HAP-1 (cell line): ENCODE results near the gene PLBD2.

Source experiments
- DNase-seq, 2 experiments: peaks; one replicate each; pipeline ENCODE4 v3.0.0-alpha.2; 2016 to 2020; ENCODE audit warnings: low spot score in 2 of 2
- H3K27me3 ChIP-seq: fragments of 250-450 bp; sonication (Bioruptor Pico); 2 replicates; pipeline ENCODE4 v1.5.1; 2020; ENCODE audit warnings: low read depth, mild to moderate bottlenecking, moderate library complexity
- H3K36me3 ChIP-seq: fragments of 250-450 bp; sonication (Bioruptor Pico); replicated peaks from 2 replicates; pipeline ENCODE4 v1.5.1; 2020; ENCODE audit warnings: mild to moderate bottlenecking
- H3K4me1 ChIP-seq: fragments of 250-450 bp; sonication (Bioruptor Pico); 2 replicates; pipeline ENCODE4 v1.5.1; 2020; ENCODE audit warnings: mild to moderate bottlenecking
- H3K4me3 ChIP-seq: fragments of 250-450 bp; sonication (Bioruptor Pico); 2 replicates; pipeline ENCODE4 v1.5.1; 2020; ENCODE audit warnings: mild to moderate bottlenecking, moderate library complexity
- H3K9me3 ChIP-seq: fragments of 250-450 bp; sonication (Bioruptor Pico); 2 replicates; pipeline ENCODE4 v1.5.1; 2020; ENCODE audit warnings: mild to moderate bottlenecking, moderate library complexity
- in situ Hi-C: fragments of 300-500 bp; cut with MboI; formaldehyde crosslinking; loops from 3 replicates; pipeline ENCODE4 v1.14.3; 2020; ENCODE audit warnings: low sequenced_read_pairs, inconsistent platforms, mixed read lengths

Gene PLBD2

DNA sequence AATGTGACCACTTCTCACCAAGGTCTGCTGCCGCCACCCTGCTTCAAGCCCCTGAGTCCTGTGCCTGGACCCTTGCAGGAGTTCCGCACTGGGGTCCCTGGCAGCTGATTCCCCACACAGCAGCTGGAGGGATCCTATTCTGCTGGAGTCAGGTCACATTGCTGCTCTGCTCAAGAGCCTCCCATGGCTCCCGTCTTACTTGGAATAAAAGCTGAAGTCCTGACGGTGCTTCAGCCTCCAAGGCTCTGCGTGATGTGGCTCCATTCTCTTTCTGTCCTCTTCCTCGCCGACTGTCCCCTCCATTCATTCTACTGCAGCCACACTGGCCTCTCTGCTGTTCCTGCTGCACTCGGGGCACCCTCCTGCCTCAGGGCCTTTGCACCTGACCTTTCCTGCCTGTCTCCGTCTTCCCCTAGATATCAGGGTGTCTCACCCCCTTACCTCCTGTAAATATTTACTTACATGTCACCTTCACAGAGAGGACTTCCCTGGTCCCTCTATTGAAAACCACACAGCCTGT, 56.2 kb downstream of the PLBD2 start:
- no peak overlapping the region for H3K4me3 ChIP-seq
- no peaks in the 10 kb centered on the region for H3K27me3 ChIP-seq
- H3K9me3 ChIP-seq, result no peaks in the 10 kb centered on the region
- peaks cover 5% of the 10 kb centered on the region; the same call in 1 of the 2 replicates for H3K4me1 ChIP-seq
- in situ Hi-C loops, result no loop called here
- DNase-seq, result no peak
- no peaks in the 10 kb centered on the region for H3K36me3 ChIP-seq

DNA sequence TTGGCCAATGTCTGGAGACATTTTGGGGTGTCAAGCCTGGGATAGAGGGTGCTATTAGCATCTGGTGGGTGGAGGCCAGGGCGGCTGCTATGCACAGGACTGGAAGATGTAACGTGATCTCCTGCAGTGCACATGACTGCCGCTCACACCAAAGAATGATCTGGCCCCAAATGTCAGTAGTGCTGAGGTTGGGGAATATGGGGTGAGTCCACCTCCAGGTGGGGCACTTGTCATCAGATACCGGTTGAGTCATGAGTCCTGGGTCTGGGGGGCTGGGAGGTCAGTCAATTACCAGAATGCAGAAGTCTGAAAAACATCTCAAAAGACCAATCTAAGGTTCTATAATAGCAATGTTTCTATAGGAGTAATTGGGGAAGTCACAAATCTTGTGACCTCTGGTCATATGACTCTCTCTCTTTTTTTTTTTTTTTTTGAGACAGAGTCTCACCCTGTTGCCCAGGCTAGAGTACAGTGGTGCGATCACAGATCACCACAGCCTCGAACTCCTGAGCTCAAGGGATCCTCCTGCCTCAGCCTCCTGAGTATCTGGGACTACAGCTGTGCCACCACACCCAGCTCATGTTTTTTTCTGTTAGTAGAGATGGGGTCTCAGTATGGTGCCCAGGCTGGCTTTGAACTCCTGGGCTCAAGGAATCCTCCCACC, 57.8 kb downstream of the PLBD2 start:
- H3K27me3 ChIP-seq, result no peaks in the 10 kb centered on the region
- H3K9me3 ChIP-seq, result no peaks in the 10 kb centered on the region
- H3K4me1 ChIP-seq, result peaks cover 5% of the 10 kb centered on the region; the same call in 1 of the 2 replicates
- H3K36me3 ChIP-seq, result no peaks in the 10 kb centered on the region
- no peak for DNase-seq
- H3K4me3 ChIP-seq, result no peak overlapping the region
- in situ Hi-C loops, result no loop called here

DNA sequence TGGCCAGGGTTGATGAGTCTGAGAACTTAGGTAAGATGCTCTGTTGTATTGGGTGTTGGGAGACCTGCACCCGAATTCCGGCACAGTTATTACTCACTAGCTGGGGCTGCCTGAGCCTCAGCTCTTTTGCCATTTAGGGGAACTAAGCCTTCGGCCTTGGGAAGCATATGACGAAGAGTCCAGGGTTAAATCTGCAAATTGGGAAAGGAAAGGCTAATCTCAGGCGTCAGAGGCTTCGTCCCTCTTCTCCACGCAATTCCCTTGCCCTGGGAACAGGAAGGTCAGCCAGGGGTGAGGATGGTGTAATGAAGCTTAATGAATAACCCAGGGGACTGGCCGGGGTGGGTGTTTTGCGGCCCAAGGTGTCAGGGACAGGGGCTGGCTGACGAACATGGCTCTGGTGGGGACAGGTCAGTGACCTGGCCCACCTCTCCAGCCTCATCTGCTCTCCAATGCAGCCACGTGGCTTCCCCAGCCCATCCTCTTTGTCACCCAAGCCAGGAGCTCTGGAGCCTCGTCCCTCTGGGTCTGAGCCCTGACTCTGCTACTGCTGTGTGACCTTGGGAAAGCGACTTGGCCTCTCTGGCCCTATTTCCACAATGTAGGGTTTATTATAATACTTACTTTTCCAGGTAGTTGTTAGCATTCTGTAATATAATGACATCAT, 60.0 kb downstream of the PLBD2 start:
- DNase-seq, result no peak
- Histone ChIP-seq H3K4me3 (no peak overlapping the region), H3K9me3 (no peaks in the 10 kb centered on the region), H3K27me3 (no peaks in the 10 kb centered on the region), H3K36me3 (no peaks in the 10 kb centered on the region), H3K4me1 (peaks cover 13% of the 10 kb centered on the region)
- in situ Hi-C loops, result no loop called here

DNA sequence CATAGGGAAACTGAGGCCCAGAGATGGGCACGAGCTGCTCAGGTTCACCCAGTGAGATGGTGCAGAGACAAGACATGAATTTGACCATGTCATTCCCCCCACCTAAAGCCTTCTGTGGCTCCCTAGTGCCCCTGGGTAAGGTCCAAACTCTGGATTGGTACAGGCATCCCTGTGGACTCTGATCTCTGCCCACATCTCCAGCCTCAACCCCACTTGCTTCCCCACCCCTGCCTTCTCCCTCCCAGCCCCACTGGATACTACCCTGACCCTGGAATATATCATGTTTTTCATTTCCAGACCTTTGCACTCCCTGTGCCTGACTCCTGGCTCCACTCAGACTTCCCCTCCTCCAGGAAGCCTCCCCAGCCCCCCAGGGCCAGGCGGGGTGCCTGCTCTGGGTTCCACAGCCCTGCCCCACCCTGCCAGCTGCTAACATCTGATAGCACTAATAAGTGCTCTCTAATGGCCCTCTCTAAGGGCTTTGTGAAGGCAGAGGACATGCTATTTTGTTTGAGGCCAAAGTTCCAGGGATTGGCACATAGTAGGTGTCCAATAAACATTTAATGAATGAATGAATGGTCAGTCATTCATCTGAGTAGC, 62.7 kb downstream of the PLBD2 start:
- in situ Hi-C loops, result no loop called here
- DNase-seq, result no peak

DNA sequence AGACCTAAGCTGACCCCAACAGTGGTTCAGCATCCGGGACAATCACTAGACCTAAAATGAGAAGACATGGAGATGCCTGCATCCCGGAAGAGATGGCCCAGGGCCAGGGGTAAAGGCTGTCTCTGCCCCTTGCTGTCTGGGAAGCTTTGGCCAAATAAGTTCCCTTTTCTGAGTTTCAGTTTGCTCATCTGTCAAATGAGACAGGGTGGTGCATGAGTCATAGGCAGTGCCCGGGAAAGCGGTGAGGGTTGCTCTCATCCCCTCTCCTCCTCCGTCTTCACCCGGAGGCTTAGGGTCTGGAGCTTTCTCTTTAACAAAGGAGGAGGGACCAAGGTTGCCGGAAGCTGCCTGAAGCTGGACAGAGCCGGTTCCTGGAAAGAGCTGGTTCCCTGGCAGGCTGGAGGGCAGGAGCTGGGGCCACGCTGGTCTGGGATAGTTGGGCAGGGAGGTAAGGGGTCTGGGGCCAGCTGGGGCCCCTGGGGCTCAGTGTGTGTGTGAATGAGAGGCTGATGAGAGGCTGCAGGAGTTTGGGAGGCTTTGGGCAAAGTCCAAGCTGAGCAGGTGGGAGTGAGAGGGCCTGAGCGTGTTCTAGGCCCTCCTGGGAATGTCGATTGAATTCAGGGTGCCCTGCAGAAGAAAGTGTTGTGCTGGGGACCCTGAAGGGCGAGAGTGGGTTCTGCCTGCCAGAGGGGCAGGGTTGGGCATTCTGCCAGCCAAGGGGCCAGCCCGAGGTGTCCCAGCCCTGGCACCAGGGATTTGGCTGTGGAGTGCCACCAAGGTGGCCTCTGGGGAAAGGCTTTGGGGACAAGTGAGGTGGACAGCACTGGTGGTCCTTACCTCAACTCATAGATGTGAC, 63.9 kb downstream of the PLBD2 start, which contains the start of gene SDSL:
Gene SDSL, plus strand, starts transcription at position 351 of the 856 bp plus-strand sequence. CDS start 5,603 bp downstream, outside the sequence.
- Histone ChIP-seq H3K4me1 (peaks cover 8% of the 10 kb centered on the region), H3K9me3 (no peaks in the 10 kb centered on the region), H3K36me3 (no peaks in the 10 kb centered on the region; the same call in 1 of the 2 replicates), H3K4me3 (peak within 1 kb of the TSS; percentile 48), H3K27me3 (no peaks in the 10 kb centered on the region)
- DNase-seq, result peak; percentile 77 to 82
- in situ Hi-C loops, result no loop called here

More for the DNA sequence above, 62.7 kb downstream of the PLBD2 start:
- Histone ChIP-seq H3K9me3 (no peaks in the 10 kb centered on the region), H3K4me3 (no peak overlapping the region), H3K36me3 (no peaks in the 10 kb centered on the region; the same call in 1 of the 2 replicates), H3K4me1 (peaks cover 10% of the 10 kb centered on the region), H3K27me3 (no peaks in the 10 kb centered on the region)

DNA sequence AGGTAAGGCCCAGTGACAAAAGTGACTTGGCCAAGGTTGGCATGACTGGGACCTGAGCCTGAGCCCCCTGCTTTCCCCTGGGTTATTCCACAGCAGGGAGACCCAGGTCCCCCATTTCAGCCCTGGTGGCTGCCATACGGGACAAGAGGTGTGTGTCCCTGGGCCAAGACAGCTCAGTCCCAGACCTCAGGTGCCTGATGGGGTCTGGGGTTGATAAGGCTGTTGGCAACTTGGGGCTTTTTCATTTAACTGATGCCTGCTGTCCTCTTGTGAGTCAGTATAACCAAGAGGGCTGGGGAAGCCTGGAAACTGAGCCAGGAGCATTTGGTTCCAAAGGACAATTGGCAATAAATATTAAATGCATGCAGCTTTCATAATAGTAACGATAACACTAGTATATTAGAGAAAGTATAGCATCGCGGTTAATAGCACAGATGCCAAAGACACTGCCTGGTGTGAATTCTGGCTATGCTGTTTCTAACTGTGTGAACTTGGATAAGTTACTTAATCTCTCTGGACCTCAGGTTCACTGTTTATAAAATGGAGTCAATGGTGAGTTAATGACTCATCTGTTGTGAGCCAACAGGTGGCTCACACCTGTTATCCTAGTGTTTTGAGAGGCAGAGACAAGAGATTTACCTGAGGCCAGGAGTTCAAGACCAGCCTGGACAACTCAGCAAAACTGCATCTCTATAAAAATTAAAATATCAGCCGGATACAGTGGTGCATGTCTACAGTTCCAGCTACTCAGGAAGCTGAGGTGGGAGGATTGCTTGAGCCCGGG, 64.7 kb downstream of the PLBD2 start:
- peaks cover 8% of the 10 kb centered on the region for H3K4me1 ChIP-seq
- peak overlapping the region; percentile 48 for H3K4me3 ChIP-seq
- in situ Hi-C loops, result no loop called here
- DNase-seq, result no peak
- H3K9me3 ChIP-seq, result no peaks in the 10 kb centered on the region
- no peaks in the 10 kb centered on the region for H3K27me3 ChIP-seq
- H3K36me3 ChIP-seq, result no peaks in the 10 kb centered on the region; the same call in 1 of the 2 replicates

DNA sequence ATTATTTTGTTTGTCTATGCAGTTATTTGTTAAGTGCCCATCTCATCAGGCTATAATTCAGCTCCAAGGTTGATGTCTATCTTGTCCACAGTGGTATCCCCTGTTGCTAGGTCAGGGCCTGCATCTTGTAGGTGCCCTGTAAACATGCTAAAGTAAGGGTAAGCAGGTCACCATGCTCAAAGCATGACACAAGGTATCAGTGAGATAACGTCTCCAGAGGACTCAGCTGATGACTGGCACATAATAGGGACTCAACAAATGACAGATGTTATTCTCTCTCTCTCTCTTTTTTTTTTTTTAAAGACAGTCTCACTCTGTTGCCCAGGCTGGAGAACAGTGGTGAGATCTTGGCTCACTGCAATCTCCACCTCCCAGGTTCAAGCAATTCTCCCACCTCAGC, 66.1 kb downstream of the PLBD2 start:
- Histone ChIP-seq H3K4me3 (no peak overlapping the region), H3K27me3 (no peaks in the 10 kb centered on the region), H3K9me3 (no peaks in the 10 kb centered on the region), H3K4me1 (peaks cover 8% of the 10 kb centered on the region), H3K36me3 (no peaks in the 10 kb centered on the region; the same call in 1 of the 2 replicates)
- in situ Hi-C loops, result no loop called here
- no peak for DNase-seq

DNA sequence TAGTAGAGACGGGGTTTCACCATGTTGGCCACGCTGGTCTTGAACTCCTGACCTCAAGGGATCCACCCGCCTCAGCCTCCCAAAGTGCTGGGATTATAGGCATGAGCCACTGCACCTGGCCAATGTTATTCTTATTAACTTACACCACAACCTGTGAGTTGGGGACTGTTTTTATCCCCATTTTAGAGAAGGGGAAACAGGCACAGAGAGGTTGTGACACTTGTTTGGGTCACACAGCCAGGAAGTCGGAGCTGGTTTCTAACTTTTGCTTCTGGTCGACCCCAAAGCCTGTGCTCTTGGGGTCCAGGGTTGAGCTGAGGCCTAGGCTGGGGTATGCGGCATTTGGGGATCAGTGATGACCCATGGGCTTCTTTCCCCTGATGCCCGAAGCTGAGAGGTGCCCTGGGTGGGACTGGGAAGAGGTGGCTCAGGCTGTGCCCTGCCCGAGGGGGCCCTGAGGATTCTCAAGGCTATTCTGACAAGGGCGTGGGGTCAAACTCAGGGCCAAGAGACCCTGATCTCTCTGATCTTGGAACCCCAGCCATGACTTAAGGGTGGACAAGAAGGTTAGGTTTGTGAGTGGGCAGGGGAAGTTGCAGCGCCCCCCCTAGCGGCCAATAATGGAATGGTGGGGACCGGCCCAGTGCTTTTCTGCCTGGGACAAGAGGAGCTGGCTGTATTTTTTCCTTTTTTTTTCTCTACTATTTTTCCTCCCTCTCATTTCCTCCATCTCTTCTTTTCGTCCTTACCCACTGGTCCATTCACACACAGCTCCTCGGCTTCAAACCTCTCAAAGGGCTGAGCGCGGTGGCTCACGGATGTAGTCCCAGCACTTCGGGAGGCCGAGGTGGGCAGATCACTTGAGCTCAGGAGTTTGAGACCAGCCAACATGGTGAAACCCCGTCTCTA, 66.8 kb downstream of the PLBD2 start:
- no peaks in the 10 kb centered on the region for H3K27me3 ChIP-seq
- peaks cover 8% of the 10 kb centered on the region for H3K4me1 ChIP-seq
- H3K9me3 ChIP-seq, result 0 out of 2 replicates have a peak, but pooled peaks cover 3% of the 10 kb centered on the region
- no peaks in the 10 kb centered on the region; the same call in 1 of the 2 replicates for H3K36me3 ChIP-seq
- peak; percentile 42 to 76 for DNase-seq
- in situ Hi-C loops, result no loop called here
- H3K4me3 ChIP-seq, result no peak overlapping the region

DNA sequence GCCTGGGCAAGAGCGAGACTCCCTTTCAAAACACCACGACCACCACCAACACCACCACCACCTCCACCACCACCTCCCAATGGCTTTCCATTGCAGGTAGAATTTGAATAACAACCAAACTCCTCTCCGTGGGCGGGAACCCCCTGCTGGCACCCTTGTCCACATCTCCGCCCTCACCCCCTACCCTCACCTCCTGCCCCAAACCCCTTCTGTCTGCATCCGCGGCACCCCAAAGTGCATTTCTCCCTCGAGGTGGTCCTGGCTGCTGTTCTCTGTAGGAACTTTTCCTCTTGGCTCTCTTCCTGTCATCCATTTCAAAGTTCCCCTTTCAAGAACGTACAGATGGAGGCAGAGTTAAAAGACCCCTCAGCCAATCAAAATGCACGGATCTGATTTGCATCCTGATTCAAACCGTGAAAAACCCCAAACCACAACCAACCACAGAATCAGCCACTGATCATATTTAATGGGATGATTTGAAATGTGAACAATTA, 67.6 kb downstream of the PLBD2 start:
- 0 out of 2 replicates have a peak, but pooled peaks cover 3% of the 10 kb centered on the region for H3K9me3 ChIP-seq
- in situ Hi-C loops, result no loop called here
- DNase-seq, result no peak
- no peak overlapping the region for H3K4me3 ChIP-seq
- no peaks in the 10 kb centered on the region for H3K27me3 ChIP-seq
- no peaks in the 10 kb centered on the region; the same call in 1 of the 2 replicates for H3K36me3 ChIP-seq
- peaks cover 8% of the 10 kb centered on the region for H3K4me1 ChIP-seq

DNA sequence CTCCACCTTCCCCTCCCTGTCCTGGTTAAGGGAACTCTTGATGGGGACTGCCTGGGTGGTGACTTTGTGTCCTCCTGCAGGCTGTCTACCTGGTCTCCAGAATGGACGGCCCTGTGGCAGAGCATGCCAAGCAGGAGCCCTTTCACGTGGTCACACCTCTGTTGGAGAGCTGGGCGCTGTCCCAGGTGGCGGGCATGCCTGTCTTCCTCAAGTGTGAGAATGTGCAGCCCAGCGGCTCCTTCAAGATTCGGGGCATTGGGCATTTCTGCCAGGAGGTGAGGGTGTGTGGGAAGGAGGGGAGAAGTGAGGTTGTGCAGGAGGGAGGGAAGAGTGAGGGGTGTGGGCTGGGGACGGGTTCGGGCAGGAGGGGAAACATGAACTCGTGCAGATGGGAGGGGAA, 69.5 kb downstream of the PLBD2 start:
- no peaks in the 10 kb centered on the region for H3K27me3 ChIP-seq

DNA sequence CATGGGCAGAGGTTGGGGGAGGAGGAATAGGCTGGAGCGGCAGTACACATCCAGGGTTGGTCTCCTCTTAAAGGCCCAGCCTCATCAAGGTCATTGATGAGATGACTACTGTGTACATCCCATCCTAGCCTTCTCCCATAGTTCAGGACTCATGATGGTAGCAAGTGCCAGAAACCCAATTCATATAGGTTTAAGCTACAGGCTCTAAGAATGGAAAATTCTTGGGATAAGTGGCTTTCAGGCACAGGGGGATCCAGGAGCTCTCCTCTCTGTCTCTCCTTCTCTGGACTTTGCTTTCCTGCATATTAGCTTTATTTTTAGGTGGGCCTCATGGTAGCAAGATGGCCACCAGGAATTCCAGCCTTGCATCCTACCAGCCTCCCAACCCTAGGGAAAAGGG, 70.1 kb downstream of the PLBD2 start:
- in situ Hi-C loops, result no loop called here
- 0 out of 2 replicates have a peak, but pooled peaks cover 3% of the 10 kb centered on the region for H3K9me3 ChIP-seq
- DNase-seq, result no peak

More for the DNA sequence above, 69.5 kb downstream of the PLBD2 start:
- in situ Hi-C loops, result no loop called here
- 0 out of 2 replicates have a peak, but pooled peaks cover 3% of the 10 kb centered on the region for H3K9me3 ChIP-seq
- no peak for DNase-seq
- H3K36me3 ChIP-seq, result no peaks in the 10 kb centered on the region; the same call in 1 of the 2 replicates
- H3K4me3 ChIP-seq, result no peak overlapping the region
- H3K4me1 ChIP-seq, result peaks cover 5% of the 10 kb centered on the region; the same call in 1 of the 2 replicates

More for the DNA sequence above, 70.1 kb downstream of the PLBD2 start:
- Histone ChIP-seq H3K27me3 (no peaks in the 10 kb centered on the region), H3K4me1 (no peaks in the 10 kb centered on the region), H3K4me3 (no peak overlapping the region), H3K36me3 (no peaks in the 10 kb centered on the region; the same call in 1 of the 2 replicates)
